Esophagus squamous epithelium (tissue), 4 donors: ENCODE measurements around the gene MYO3B.

Experiments used
- POLR2A ChIP-seq, 4 donors: fragments of 450-650 bp; IDR thresholded peaks; one replicate each; pipeline ENCODE4 v1.6.1; 2017; ENCODE audit warnings: antibody characterized with exemption in 4 of 4, mild to moderate bottlenecking in 4 of 4, moderate library complexity in 3 of 4
- TF ChIP-seq, protein P1 (sequence below), 6 experiments: fragments of 450-650 bp in 4 of 6; fragments of 200-600 bp in 2 of 6; sonication (generic) in 2 of 6; IDR thresholded peaks; one replicate each; pipeline ENCODE4 v1.5.1; 2016 to 2019; ENCODE audit warnings: antibody characterized with exemption in 6 of 6, mild to moderate bottlenecking in 4 of 6, moderate library complexity in 4 of 6

DNA sequence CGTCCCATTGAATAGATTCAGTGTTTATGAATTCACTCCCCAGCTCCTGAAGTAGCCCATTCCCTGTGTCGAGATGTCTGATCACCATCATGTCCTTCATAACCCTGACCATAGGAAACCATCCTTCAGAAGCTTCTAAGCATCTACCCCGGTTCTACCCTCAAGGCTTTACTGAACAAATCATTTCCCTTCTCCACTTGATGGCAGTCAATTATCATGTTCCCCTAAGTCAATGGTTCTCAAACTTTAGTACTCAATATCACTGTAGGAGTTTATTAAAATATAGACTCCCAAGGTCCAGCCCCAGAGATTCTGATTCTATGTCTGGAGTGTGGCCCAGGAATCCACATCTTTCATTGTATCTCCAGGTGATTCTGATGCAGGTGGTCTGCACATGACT is 308.8 kb downstream of the MYO3B start:
- TF ChIP-seq, protein P1, sequence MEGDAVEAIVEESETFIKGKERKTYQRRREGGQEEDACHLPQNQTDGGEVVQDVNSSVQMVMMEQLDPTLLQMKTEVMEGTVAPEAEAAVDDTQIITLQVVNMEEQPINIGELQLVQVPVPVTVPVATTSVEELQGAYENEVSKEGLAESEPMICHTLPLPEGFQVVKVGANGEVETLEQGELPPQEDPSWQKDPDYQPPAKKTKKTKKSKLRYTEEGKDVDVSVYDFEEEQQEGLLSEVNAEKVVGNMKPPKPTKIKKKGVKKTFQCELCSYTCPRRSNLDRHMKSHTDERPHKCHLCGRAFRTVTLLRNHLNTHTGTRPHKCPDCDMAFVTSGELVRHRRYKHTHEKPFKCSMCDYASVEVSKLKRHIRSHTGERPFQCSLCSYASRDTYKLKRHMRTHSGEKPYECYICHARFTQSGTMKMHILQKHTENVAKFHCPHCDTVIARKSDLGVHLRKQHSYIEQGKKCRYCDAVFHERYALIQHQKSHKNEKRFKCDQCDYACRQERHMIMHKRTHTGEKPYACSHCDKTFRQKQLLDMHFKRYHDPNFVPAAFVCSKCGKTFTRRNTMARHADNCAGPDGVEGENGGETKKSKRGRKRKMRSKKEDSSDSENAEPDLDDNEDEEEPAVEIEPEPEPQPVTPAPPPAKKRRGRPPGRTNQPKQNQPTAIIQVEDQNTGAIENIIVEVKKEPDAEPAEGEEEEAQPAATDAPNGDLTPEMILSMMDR (IDR thresholded peaks at IDR 0.05): peak in 1 of 6 experiments; percentile 17
- no peak for TF ChIP-seq POLR2A (IDR thresholded peaks at IDR 0.05)
